Right atrium auricular region (tissue), 2 donors: ENCODE measurements around the gene BACH2. TPM values are rescaled to one million over a fixed set of nuclear protein-coding genes. Genes with fewer than 3 reads are reported as not detected.

Source experiments
- DNase-seq: peaks from one replicate; pipeline ENCODE4 v3.0.0-alpha.2; 2019; ENCODE audit warnings: low spot score
- H3K27ac ChIP-seq, 2 donors: fragments of 200-600 bp; sonication (generic); 1 replicate in 1 of 2; 2 replicates in 1 of 2; pipeline ENCODE4 v1.5.1; 2016 to 2019
- H3K27me3 ChIP-seq, 2 donors: fragments of 200-600 bp; sonication (generic); one replicate each; pipeline versions ENCODE4 v1.5.1 to v1.6.0; 2017 to 2019
- H3K36me3 ChIP-seq: fragments of 200-600 bp; sonication (generic); one replicate; pipeline ENCODE4 v1.5.1; 2016
- H3K4me1 ChIP-seq, 2 donors: fragments of 200-600 bp; sonication (generic); one replicate each; pipeline versions ENCODE4 v1.5.1 to v1.6.0; 2017 to 2019
- H3K4me3 ChIP-seq, 2 donors: fragments of 200-600 bp; sonication (generic); 1 replicate in 1 of 2; 2 replicates in 1 of 2; pipeline ENCODE4 v1.5.1; 2017 to 2019; ENCODE audit warnings: mild to moderate bottlenecking in 1 of 2, moderate library complexity in 1 of 2
- H3K9me3 ChIP-seq, 2 donors: fragments of 200-600 bp; sonication (generic); one replicate each; pipeline ENCODE4 v1.5.1; 2019
- CTCF ChIP-seq, 2 donors: fragments of 200-600 bp; sonication (generic); IDR thresholded peaks; one replicate each; pipeline ENCODE4 v1.5.1; 2019; ENCODE audit warnings: antibody characterized with exemption in 2 of 2
- total RNA-seq, 2 donors: library from RNA; depleted of rRNA; stranded (reverse); fragments of >200 nt; gene quantifications; one replicate each; pipeline ENCODE4 v1.1.0, GENCODE V29; 2016

BACH2 gene
- total RNA-seq, 2 donors from 2014 or later, result 0.82 to 2.2 TPM

GRCh38 chr6:89952105-89952671 is 344.5 kb downstream of the BACH2 start:
- DNase-seq, result no peak
- TF ChIP-seq CTCF (IDR thresholded peaks at IDR 0.05), result no peak
- Histone ChIP-seq H3K4me3 (no peak overlapping the region), H3K27ac (no peak overlapping the region), H3K9me3 (no peaks in the 10 kb centered on the region), H3K4me1 (peaks cover 0 to 6% of the 10 kb centered on the region in 2 donors), H3K27me3 (no peaks in the 10 kb centered on the region), H3K36me3 (peaks cover 6% of the 10 kb centered on the region)

GRCh38 chr6:89951574-89952104 is 345.0 kb downstream of the BACH2 start:
- Histone ChIP-seq H3K4me1 (peaks cover 0 to 6% of the 10 kb centered on the region in 2 donors), H3K27me3 (no peaks in the 10 kb centered on the region), H3K36me3 (peaks cover 6% of the 10 kb centered on the region), H3K4me3 (no peak overlapping the region), H3K9me3 (no peaks in the 10 kb centered on the region), H3K27ac (no peak overlapping the region)
- no peak for DNase-seq
- TF ChIP-seq CTCF (IDR thresholded peaks at IDR 0.05), result no peak

- no peak for TF ChIP-seq CTCF (IDR thresholded peaks at IDR 0.05)
- no peaks in the 10 kb centered on the region for H3K27me3 ChIP-seq
- H3K4me3 ChIP-seq, result no peak overlapping the region
- DNase-seq, result no peak
- H3K9me3 ChIP-seq, result no peaks in the 10 kb centered on the region
- H3K4me1 ChIP-seq, result peaks cover 0 to 6% of the 10 kb centered on the region in 2 donors
- no peak overlapping the region for H3K27ac ChIP-seq
- H3K36me3 ChIP-seq, result peaks cover 6% of the 10 kb centered on the region
Measured at GRCh38 chr6:89950879-89951391, 345.7 kb downstream of the BACH2 start.

- Histone ChIP-seq H3K4me3 (no peak overlapping the region), H3K36me3 (peaks cover 6% of the 10 kb centered on the region), H3K27ac (no peak overlapping the region), H3K27me3 (no peaks in the 10 kb centered on the region), H3K9me3 (no peaks in the 10 kb centered on the region), H3K4me1 (peaks cover 0 to 6% of the 10 kb centered on the region in 2 donors)
- no peak for DNase-seq
- TF ChIP-seq CTCF (IDR thresholded peaks at IDR 0.05), result no peak
Measured at GRCh38 chr6:89950446-89950845, 346.2 kb downstream of the BACH2 start.

- Histone ChIP-seq H3K4me3 (no peak overlapping the region), H3K27ac (no peak overlapping the region), H3K36me3 (peaks cover 6% of the 10 kb centered on the region), H3K4me1 (peaks cover 0 to 6% of the 10 kb centered on the region in 2 donors), H3K27me3 (no peaks in the 10 kb centered on the region), H3K9me3 (no peaks in the 10 kb centered on the region)
- no peak for DNase-seq
- TF ChIP-seq CTCF (IDR thresholded peaks at IDR 0.05), result no peak
Measured at GRCh38 chr6:89948876-89949275, 347.8 kb downstream of the BACH2 start.
